Measurements from ENCODE around the gene SLC22A23.

Gene SLC22A23

DNA sequence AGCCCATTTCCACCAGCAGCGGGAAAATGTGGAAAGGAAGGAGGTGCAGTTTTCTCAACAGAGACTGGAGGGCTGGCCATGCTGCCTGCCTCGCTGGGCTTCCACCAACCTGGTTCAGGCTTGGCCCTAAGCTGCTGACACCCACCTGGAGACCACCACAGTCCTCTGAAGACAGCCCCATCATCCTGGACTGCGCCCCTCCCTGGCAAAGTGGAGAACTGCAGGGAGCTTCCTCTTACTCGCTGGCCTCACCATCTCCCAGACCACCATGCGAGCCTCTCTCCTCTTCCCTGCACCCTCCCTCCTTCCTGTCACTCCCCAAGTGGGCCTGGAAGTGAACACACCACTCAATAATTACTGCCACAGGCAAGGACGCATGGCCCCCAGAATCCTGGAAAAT, 126.7 kb downstream of the SLC22A23 start:
- DNase-seq = no peak

DNA sequence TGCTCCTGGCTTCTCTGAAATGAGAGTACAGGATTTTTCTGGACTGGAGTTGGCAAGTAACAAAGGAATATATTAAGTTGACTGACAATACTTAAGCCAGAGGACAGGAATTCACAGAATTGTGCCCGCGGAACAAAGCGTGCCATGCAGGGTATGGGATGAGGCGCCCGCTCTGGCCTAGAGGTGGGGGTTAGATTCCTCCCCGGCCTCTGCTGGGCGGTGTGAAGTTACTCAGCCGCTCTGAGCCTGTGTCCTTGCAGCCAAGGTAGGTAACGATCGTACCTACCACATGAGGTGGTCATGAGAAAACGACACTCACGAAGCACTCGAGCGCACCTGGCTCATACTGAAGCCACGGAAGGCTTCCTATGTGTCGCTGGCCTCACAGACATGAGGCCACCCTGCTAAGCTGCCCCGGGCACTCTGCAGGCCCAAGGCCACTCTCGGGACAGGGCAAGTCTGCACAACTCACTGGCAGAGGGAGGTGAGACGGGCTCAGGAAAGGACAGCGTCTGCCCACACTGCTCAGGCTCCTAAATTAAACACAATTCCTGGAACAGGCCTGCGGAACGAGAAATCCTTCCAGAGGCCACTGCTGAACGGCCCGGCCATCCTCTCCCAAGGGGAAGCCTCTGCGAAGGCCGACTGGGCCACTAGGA, 127.3 kb downstream of the SLC22A23 start:
- no peak for DNase-seq

DNA sequence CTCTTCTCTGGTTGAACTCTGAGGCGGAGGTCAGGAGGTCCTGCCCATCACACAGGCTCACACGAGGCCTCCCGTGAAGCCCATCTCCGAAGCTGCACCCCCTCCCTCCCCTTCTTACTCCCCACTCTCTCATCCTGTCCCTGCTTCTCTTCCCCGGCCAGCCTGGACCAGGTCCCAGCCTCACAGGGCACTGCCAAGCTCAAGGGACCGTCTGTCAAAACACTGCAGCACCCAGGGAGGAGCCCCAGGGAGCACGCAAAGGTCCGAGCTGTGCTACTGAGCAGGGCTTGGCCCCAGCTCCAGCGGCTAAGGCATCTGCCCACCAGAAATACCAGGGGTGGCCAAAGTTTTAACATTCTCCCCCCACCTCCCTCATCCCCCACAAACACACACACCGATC, 128.1 kb downstream of the SLC22A23 start:
- no peak for DNase-seq

DNA sequence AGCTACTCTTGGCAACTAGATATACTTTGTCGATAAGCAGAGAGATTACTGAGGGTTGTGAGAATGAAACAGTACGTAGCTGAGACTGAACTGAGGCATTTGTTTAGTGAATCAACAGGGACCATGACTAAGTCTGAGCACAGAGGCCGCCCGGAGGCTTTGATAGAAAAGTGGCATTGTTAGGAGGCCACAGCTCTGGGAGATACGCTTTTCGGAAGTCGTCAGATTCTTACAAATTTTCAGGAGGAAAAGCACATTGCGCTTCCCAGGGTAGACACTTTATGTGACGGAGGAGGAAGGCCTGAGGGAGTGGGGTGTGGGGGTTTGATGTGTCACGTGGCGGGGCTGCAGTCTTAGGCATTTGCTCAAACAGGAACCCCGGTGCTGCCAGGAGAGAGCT, 128.7 kb downstream of the SLC22A23 start:
- no peak for DNase-seq

DNA sequence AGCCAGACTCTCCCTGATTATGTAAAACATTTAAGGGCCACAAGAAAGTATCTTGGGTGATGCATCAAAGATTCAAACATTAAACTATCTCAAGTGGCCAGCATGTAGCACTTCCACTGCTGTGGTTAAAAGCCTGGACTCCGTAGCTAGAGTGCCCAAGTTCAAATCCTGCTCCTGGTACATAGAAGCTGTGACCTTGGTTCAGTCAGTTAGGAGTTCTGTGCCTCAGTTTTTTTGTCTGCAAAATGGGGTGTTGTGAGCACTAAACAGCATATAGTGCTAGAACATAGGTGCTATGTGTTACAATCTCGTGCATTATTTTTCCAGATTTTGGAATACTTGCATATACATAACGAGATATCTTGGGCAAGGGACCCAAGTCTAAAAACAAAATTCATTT, 129.4 kb downstream of the SLC22A23 start:
- DNase-seq = no peak

DNA sequence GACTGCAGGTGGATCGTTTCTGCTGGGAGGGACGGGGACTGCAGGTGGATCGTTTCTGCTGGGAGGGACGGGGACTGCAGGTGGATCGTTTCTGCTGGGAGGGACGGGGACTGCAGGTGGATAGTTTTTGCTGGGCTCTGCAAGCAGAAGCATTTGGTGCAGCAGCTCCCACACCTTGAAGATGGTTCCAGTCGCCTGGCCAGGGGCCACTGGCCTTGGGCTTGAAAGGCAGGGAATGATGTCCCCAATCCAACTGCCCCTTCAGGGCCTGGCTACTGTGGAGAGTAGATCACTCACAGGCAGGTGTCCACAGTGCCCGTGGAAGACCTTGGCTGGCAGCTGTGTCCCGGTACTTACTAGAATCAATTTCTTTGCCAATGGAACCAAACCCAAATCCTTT, 129.9 kb downstream of the SLC22A23 start:
- no peak for DNase-seq

DNA sequence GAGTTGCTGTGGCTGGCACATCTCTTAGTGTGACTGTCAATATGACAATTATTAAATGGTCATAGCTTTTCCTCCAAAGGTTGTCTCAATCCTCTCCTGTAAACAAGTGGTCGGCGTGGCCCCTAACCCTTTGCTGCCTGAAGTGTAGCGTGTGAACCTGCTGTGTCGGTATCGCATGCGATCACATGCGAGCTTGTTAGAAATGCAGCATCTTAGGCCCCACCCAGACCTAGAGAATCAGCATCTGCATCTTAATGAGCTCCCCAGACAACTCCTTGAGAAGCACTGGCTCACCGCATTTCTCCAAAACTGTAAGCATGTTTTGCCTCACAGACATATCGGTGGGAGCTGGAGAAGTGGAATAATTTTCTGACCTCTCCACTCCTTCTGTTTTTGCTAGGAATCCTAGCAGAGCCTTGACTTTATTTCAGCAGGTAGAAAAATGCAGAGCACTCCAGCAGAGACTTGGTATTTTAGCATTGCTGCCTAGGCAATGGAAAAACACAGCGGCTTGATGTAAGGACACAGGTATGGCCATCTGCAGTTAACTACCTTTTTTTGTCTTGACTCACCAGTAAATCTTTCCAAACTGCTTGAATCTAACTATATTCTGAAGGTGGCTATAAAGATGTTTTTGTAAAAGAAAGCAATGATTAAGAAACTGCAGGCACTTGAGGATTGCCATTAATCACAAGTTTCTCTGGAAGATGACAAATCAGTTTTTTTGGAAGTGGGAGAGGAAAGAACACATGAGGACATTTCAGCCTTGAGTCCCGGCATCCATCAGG, 130.5 kb downstream of the SLC22A23 start:
- no peak for DNase-seq

DNA sequence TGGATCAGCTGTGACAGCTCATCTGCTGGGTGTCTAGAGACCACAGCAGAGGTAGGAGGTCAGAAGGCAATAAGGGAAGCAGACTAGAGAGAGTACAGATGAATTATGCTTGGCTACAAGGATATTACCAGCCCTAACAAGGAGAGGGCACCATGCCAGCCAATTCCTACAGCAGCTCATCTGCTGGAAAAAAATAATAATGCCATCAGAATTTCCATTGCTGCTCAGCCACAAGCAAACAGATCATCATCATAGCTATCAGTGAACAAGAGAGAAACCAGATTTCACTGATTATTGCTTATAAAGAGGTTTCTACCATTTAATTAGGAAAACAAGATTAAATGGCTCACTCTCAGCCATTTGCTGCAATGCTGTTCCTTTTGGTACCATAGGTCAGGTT, 131.6 kb downstream of the SLC22A23 start:
- no peak for DNase-seq

DNA sequence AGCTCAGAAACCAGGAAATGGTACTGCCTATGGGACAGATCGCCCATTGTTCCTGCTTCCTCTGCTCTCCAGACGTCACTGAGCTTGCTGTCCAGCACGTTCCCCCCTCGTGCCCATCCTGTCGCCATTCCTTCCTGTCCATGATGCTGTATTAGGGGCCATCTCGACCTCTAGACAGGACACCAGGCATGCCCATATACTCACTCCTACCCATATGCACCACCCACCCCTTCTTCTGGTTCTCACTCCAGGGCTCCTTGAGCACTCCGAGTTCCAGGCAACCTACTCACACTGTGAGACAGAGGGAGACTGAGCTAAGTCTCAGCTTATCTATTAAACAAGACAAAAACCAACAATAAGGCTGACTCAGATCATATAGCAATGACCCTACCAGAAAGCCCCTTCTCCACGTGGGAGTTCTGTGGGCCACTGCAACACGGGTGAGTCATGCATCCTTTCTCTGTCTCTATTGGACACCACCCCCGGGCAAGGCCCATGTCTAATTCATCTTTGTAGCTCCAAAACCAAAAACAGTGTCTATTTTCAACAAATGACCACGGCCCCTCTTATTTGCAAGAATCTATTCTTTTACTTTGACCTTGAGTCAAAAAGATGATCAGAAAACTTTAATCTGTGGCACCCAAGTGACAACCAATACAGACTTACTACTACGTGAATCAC, 132.4 kb downstream of the SLC22A23 start:
- no peak for DNase-seq

DNA sequence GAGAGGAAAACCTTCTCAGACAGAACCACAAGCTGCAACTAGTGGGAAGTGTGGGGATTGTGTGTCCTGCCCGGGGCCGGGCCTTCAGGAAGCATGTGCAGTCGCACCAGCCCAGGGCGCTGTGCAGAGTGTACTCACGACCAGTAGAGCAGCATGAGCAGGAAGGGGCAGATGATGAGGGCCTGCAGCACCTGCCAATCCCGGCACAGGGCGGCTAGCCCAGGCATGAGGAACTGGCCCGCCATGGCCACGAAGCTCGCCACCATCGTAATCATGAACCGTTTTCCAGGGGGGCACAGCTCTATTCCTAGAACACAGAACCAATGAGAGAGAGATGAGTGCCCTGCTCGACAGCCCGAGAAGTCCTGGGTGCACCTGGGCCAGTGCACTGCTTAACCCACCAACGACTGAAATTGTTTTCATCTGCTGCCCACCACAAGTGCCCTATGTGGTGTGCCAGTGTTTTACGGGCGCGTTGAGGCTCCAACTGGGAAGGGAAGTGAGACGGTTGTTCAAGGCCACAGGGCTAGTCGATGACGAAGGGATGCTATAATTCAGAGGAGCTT, 133.1 kb downstream of the SLC22A23 start:
- DNase-seq = no peak

DNA sequence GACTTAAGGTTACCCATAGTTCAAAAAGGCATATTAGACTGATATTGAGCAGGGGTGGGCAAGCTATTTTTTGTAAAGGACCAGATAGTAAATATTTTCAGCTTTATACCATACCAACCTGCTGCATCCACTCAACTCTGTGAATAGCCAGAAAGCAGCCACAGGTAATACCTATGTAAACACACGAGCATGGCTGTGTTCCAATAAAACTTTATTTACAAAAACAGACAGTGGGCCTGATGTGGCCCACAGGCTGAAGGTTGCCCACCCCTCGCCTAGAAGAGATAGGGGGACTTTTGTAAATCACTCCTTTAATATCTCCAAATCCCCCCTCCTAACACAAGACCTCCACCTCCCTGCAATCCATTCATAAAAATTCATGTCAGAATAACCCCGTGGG, 133.7 kb downstream of the SLC22A23 start:
- no peak for DNase-seq

DNA sequence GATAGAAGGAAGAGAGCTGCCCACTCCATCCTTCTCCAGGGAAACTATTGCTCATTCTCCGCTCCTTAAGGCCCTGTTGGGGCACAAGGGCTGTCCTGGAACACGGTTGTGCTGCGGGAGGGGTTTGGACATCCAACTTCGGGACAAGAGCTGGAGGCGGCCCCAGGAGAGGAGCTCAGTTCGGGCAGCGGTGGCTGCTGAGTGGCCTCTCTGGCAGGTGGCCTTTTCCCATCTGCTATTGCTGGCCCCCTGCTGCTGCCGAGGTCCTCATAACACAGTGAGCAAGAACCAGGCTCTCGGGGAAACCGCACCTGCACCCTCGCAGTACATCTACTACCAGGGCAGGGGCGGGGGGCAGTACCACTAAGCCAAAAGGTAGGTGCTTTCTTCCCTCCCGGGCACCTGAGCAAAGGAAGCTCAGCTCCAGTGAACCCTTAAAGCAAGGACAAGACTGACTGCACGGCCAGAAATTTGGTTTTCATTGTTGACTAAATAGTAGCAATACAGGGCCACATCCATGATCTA, 134.4 kb downstream of the SLC22A23 start:
- no peak for DNase-seq

DNA sequence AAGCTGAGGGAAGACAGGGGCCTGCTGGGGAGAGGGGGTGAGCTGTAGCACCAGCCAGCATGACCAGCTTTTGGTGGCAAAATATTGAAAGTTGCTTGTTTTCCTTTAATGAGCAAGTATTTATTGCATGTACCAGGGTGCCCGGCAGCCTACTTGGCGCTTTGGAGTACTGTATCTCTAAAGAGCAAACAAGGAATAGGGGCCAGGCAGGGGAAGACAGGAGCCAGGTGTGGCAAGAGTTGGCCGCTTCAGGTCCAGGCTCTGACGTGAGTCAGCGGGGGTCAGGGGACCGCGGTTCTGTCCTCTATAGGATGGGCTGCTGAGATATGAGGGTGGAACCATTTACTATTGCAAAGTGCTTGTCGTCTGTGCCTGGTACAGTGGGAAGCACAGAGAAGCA, 135.0 kb downstream of the SLC22A23 start:
- no peak for DNase-seq

DNA sequence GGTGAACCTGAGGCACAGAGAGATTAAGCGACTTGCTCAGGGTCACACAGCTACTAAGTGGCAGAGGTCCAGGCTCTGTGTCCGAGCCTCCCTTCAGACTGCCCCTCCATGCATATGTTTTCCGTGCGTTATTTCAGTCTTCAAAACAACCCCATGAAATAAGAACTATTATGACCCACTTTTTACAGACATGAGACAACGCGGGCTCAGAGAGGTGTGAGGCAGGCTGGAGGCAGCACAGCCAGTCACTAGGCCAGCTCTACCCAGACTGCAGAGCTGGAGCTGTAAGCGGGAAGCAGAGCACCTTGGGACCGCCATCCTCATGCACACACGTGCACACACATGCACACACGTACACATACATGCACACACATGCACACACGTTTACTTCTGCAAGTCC, 135.8 kb downstream of the SLC22A23 start:
- DNase-seq = no peak

DNA sequence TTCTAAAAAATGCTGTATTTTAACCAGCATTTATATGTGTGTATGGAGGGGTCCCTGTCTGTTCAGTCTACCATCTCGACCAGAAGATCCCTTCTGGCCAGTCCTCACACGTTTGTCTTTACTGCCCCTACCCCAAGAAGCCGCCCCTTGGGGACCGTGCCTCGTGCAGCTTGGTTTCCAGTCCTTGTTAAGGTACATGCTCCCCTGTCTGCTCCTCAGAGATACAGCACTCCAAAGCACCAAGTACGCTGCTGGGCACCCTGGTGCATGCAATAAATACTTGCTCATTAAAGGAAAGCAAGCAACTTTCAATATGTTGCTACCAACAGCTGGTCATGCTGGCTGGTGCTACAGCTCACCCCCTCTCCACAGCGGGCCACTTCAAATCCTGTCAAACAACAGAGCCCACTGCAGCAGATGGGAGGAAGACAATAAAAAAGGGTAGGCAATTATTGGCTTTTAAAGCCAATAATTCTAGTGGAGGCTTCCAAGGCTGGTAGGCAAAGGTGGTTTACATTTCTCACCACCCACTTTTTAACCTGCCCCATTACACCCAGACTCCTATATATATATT, 136.5 kb downstream of the SLC22A23 start:
- no peak for DNase-seq

DNA sequence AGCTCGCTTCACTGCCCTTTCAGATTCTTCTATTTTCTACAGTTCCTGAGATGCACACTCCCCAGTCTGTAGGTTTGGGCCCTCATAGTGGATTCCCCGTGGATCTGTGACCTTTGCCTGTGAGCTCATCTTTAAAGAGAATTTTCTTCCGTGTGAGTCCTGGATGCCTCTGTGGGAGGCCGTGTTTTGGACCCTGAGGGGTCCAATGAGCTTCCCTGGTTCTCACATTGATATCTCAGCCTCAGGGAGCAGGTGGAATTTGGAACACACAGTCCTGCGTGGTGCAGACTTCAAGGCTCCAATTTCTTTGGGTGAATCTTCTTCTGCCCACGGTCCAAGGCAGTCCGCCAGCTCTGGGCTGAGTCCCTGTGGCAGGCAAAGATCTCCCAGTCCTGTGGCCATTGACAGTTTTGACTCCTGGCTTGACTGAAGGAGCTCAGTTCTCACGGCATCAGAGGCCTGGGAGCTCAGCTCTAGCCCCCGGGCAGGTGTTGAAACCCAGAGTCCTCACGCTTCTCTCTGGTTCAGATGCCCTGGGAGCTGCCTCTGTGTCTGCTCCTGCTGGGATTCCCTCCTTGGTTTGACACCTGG, 137.1 kb downstream of the SLC22A23 start:
- DNase-seq = no peak

DNA sequence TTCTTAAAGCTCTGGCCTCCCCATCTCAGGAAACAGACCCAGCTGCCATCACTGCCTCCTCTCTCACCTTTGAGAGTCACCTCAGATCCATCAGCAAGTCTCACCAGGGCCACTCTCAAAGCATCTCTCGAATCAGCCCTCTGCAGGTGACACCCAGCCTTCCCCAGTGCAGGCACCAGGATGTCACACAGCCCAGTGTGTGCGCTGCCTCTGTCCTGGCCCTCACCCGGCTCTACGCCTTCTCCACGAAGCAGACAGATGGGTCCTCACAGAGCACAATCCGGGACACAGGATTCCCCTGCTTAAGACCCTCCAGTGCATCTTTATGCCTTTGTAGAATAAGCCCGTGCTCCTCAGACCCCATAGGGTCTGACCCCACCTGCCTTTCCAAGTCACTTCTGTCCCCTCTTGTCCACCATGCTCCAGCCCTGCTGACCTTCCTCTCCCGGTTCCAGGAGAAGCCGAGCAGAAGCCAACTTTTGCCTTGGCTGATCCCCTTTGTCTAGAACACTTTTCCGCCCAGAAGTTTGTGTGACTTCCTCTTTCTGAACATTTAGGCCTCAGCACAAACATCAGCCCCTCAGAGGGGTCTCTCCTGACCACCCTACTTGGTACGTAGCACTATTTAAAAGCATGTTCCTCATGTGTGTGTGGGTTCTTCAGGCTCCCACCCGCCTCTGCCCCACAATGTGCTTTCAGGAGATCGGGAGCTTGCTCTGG, 137.9 kb downstream of the SLC22A23 start:
- no peak for DNase-seq

DNA sequence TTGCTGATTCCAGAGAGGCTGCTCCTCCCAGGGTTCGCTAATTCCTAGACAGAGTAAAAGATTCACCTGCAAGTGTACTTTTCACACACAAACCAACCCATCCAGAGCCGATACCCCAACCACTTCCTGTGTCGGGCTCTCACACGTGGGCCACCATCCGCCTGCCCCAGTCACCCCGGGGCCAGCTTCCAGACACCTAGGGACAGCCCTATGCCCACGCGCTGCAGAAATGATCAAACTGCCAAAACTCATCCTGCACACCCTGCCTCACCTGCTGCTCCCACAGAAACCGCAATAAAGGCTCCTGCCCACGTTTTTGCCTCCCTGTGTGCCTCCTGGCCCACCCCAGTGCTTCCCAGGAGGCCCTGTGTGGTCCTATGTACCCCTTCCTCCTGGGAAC, 138.6 kb downstream of the SLC22A23 start:
- peak; percentile 20 for DNase-seq

DNA sequence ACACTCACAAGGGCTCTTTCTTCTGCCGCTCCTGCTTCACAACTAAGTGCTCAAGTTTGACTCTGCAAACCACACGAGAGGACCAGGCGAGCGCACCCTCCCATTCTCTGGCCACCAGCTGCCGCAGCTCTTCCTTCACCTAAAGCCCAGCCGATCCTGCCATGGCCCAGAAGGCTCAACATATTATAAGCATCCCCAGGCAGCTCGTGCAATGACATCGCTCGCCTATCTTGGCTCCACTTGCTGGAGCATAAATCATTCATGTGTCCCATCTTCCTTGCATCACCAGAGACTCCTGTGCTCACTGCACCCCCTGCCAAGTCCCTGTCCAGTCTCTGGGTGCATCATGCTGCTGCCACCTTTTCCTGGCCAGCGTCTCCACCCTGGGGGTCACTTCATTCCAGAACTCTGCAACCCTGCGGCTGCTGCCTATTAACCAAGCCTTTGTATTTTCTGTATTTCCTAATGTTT, 139.1 kb downstream of the SLC22A23 start:
- DNase-seq = no peak

DNA sequence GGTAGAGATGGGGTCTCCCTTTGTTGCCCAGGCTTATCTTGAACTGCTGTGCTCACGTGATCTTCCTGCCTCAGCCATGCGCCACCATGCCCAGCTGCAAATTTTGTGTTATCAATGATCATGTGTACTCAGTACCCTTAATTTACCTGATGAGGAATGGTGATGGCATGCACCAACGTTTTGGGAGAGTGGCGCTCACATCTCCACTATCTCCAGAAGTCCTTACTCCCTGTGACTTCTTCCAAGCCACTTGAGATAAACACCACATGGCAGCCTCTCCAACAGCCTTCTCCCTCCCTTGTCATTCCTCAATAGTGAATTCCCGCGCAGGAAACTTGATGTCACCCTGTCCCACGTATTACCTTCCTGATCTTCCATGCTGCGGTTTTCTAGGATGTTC, 140.0 kb downstream of the SLC22A23 start:
- no peak for DNase-seq

DNA sequence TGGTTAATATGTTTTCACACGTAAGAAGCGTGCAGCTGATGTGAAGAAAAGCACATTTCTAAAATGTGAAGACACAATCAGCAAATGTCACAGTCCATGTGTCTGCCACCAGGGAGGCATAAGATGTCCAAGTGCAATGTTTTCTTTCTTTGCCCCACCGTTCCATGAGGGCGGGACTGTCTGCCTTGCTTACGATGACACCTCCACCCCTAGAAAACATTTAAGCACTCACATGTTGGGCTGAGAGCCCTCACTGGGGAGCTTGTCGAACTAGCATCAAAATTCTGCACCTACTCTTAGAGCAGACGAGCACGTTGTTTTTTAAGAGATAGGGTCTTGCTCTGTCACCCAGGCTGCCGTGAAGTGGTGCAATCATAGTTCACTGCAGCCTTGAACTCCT, 140.5 kb downstream of the SLC22A23 start:
- no peak for DNase-seq

DNA sequence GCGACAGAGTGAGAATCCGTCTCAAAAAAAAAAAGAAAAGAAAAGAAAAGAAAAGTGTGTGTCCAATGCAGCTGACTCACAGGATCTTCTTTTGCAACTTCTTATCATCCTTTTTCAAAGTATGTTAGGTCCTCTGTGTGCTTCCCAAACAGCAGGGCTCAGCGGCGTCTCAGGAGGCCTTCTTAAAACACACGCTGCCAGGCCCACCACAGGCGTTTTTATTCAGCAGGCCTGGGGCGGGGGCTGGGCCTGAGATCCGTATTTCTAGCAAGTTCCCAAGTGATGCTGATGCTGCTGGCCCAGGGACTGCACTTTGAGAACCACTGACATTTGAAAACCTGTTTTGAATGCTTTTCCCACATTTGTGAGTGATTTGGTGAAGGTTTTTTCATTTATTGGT, 141.0 kb downstream of the SLC22A23 start:
- no peak for DNase-seq
